GM08714 (cell line): Measurements from ENCODE around the gene MAD1L1.
"Not testable (repeated sequence)": the region's sequence is repeated elsewhere in the genome, so short reads cannot be mapped to it uniquely, and the experiment has no call there.

Source experiments
- H3K4me3 ChIP-seq: fragments of 200-500 bp; sonication (Bioruptor generic); 2 replicates; pipeline ENCODE4 v1.5.1; 2014; ENCODE audit warnings: mild to moderate bottlenecking, low read length, inconsistent platforms
- ZNF274 ChIP-seq: IDR thresholded peaks from 2 replicates; pipeline ENCODE4 v1.6.1; 2012; ENCODE audit warnings: mild to moderate bottlenecking, low read depth, low read length

MAD1L1 gene

DNA sequence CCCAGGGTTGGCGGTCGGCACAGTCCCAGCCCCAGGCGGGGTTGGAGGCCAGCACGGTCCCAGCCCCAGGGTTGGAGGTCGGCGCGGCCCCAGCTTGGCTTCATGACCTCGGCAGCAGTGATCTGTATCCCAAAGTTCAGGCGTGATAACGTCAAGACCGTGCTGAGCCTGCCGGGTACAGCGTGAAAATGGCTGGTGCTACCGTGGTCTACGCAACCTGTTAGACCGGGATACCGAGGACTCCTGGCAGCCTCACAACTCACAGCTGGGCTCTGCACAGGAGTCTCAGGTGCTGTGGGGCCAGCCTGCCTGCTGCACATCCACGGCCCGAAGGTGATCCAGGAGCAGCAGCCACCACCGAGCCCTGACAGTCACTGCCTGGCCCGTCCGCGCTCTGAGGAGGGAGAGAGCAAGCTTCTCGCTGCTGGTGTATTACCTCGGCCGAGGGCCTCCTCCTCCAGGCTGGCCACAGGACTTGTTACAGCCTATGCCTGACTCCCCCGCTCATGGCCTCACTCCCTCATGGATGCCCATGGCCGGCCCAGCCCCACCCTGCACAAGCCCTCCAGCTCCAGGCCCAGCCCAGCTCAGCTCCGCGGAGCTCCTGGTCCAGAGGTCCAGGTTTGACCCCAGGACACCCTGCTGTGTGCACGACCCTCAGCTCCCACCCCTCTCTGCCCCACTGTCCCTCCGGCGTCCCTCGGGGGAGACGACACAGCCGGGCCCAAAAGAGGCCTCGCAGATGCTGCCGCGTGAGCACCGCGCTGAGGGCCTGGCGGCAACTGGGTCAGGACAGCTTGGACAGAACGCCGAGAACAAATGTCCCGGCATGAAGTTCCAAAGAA, 406.6 kb downstream of the MAD1L1 start:
- H3K4me3 ChIP-seq = no peak overlapping the region
- TF ChIP-seq ZNF274 = no peak

- not testable (repeated sequence) for H3K4me3 ChIP-seq
Observed at GRCh38 chr7:1825647-1825896, 407.2 kb downstream of the MAD1L1 start.

DNA sequence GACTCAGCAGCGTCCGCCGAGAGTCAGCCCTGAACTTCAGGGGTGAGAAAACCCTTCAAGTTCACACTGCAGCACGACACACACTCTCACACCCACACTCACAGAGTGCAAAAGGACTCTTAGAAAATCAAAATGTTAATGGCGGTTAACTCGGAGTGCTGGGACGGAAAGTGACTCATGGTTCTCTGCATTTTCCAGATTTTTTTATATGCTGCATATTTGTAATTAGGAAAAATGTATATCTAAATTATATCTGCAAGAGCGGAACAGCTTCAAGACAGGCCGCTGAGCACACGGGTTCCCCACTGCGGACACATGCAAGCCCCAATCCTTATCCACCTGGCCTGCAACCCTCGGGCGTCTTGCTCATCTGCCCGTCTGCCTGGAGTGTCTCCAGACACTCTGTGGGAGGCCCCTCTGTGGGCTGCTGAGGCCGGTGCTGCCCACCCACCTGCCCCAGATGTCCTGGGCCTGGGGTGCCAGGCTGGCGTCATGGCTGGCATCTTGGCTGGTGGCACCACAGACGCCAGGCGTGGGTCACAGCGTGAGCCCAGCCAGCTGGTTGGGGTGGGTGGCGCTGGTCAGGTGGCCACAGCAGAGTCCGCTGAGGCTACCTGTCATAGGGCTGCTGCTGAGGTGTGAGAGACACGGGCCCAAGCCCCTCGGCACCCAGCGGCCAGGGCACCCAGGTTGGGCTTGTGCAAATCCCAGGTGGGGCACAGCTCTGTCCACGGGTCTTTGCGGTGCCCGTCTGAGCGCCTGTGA, 407.7 kb downstream of the MAD1L1 start:
- H3K4me3 ChIP-seq = not testable (repeated sequence)

DNA sequence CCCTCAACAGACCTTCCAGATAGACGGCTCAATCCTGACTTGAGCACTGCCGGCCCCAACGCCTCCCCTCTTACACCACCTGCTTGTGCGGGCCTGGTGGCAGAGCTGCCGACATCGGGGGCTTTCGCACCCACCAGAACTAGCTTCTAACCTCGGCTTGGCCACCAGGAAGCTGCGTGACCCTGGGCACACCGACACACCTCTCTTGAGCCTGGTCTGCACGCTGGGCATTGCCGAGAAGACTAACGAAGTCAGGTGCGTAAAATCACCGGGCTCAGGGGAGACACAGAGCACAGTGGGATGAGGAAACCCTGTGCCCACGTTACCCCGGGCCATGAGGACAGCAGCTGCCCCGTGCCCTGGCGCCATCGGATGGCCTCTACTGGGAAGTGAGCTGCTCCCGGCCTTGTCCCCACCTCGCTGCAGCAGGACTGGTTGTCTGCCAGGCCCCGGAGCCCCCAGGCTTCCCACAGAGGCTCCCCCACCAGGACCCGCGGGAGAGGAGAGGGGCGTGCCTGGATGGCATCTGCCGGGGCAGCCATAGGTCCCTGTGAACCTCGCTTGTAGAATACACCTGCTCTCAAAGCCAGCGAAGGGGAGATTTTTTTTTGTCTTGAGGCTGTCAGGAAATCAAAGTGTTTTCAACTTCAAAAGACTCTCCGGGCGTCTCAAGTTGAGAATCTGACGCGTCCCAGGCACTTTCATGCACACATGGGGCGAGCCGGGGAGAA, 408.4 kb downstream of the MAD1L1 start:
- not testable (repeated sequence) for H3K4me3 ChIP-seq

DNA sequence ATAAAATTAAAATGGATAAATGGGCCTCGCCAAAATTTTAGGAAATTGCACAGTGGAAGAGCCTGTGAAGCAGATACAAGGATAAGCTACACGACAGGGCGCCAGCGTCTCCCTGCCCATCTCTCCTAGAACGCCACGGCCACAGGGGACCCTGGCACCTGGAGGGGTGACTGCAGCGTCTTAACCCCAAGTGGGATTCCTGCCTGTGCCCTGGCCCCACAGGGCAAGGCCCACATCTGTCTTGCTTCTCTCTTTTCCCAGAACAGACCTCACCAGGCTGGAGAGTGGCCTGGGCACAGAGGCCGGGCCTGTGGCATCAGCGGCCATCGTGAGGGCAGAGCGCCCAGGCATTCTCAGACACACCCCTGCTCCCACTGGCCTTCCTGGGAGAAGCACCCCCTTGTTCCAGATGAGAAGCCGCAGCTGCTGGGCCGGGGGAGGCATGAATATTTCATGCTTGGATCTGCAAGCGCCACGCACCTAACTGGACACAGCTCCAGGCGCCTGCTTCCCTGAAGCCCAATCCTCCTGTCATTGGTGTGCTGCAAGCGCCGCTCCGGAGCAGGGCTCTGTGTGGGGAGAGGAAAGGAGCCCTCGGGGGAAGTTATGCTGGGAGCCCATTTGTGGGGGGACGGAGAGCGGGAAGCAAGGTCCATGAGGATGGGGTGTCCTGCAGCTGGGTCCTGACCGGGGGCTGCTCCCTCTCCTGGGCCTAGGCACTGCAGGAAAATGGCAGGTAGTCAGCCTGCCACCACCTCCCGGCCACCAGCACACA, 409.2 kb downstream of the MAD1L1 start:
- H3K4me3 ChIP-seq = no peak overlapping the region

DNA sequence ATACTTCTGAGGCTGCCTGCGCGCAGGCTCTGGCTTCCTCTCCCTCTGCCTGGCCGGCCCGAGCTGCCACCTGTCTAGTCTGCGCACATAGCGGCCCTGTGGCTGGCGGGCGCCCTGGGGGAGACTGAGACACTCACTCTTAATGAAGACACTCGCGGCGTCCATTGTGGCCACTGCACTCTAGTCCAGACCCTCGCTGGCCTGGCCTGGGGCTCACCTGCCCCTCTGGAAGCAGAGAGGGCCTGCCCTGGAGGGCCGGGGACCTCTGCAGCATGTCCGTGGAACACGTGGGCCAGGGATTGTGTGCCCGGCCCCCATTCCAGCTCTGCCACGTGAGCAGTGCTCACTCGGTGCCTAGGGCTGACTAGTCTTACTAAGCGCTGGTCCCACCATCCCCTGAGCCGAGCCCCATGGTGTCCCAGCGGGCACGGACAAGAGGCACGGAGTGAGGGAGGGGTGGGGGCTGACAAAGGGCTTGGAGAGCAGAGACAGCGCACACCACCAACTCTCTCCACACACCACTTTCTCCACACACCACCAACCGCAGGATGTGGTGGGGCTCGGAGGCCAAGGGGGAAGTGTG, 413.4 kb downstream of the MAD1L1 start:
- TF ChIP-seq ZNF274 = no peak

More for the DNA sequence above, 409.2 kb downstream of the MAD1L1 start:
- TF ChIP-seq ZNF274 = no peak

DNA sequence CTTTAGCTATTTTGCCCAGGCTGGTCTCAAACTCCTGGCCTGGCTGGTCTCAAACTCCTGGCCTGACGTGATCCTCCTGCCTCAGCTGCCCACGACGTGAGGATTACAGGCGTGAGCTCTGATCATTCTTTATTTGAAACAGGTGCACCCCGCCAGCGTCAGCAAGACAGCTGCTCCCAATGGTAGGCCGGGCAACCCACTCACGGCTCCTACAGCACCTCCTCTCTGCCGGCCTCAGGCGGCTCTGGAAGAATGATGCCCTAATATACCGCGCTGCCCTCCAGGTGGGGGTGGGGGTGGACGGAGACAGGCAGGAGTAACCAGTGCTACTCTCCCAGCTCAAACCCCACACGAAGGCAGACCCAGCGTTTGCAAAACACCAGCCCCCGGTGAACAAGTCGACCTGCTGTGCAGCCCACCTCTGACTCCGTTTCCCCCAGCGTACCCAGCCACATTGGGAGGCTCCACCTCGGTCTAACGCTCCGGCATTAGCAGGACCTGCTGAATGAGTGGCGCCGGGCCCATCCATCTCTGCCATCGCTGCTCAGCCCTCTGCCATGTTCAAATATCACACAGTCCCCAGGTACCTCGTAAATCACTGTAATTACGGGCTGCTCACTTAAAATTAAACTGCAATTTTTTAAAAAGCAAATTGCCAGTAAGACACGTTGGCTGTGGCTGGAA, 414.0 kb downstream of the MAD1L1 start:
- no peak for TF ChIP-seq ZNF274
- no peak overlapping the region for H3K4me3 ChIP-seq

More for the DNA sequence above, 413.4 kb downstream of the MAD1L1 start:
- no peak overlapping the region for H3K4me3 ChIP-seq

GRCh38 chr7:1817061-1817712, 415.6 kb downstream of the MAD1L1 start:
- TF ChIP-seq ZNF274 = no peak
- no peak overlapping the region for H3K4me3 ChIP-seq

DNA sequence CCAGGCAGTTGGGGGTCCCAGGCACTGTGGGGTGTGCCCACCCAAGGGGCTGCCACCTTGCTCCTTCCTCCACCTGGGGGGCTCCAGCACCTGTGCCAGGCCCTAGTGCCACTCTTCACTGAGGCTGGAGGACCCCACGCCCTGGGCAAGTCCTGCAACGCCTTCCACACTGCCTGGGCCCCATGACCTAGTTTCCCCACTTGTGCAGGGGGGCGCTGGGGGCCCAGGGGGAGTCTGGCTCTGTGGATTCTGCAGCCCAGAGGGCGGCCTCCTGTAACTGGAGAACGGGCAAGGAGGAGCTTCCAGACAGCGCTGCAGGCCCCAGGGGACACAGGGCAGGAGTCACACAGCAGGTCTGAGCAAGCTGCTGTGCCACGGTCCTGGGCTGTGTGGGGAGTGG, 416.3 kb downstream of the MAD1L1 start:
- not testable (repeated sequence) for H3K4me3 ChIP-seq

- not testable (repeated sequence) for H3K4me3 ChIP-seq
Observed at GRCh38 chr7:1815551-1816281, 417.0 kb downstream of the MAD1L1 start.

DNA sequence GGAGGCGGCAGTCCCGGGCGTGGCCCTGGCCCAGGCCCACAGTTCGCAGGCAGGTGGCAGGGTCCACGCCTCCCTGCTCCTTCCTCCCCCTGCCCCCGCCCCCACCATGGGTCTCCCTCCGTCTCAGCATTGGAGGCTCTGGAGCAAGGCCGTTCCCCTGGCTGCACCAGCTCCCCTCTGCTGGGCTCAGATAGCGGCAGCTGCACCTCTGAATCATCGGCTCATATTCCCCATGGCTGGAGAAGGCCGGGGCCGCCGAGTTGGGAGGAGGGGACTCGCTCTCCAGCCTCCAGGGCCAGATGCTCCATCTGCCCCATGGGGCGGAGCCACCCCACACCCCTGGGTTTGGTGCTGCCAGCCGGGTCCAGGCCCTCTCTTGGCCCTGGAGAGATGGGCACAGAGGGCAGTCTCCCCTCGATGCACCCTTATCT, 417.7 kb downstream of the MAD1L1 start:
- no peak for TF ChIP-seq ZNF274
- H3K4me3 ChIP-seq = no peak overlapping the region

- no peak overlapping the region for H3K4me3 ChIP-seq
Observed at GRCh38 chr7:1814089-1814811, 418.5 kb downstream of the MAD1L1 start.

More at GRCh38 chr7:1814089-1814811, 418.5 kb downstream of the MAD1L1 start:
- no peak for TF ChIP-seq ZNF274
